Cerebellar cortex (tissue), 1 donor: ENCODE results near the gene SRSF3.
A peak's percentile ranks its signal among the peaks of the same experiment; 100 is the strongest.
"Not testable (repeated sequence)": the region's sequence is repeated elsewhere in the genome, so short reads cannot be mapped to it uniquely, and the experiment has no call there.

Experiments
- DNase-seq: peaks from one replicate; pipeline ENCODE4 v3.0.0-alpha.2; 2015; ENCODE audit warnings: low spot score

SRSF3 gene

GRCh38 chr6:36605143-36605542 is 11.0 kb downstream of the SRSF3 start:
- no peak for DNase-seq

GRCh38 chr6:36605560-36606391 is 11.6 kb downstream of the SRSF3 start:
- no peak for DNase-seq

GRCh38 chr6:36607305-36607682 is 13.1 kb downstream of the SRSF3 start:
- not testable (repeated sequence) for DNase-seq

GRCh38 chr6:36607683-36608386 is 13.7 kb downstream of the SRSF3 start:
- DNase-seq, result no peak

- DNase-seq, result no peak
Measured at GRCh38 chr6:36608788-36609563, 14.8 kb downstream of the SRSF3 start.

- no peak for DNase-seq
Measured at GRCh38 chr6:36609582-36609981, 15.4 kb downstream of the SRSF3 start.

- no peak for DNase-seq
Measured at GRCh38 chr6:36610041-36610955, 16.1 kb downstream of the SRSF3 start.

- no peak for DNase-seq
Measured at GRCh38 chr6:36610956-36611336, 16.8 kb downstream of the SRSF3 start.

GRCh38 chr6:36611679-36612078 is 17.5 kb downstream of the SRSF3 start:
- peak; percentile 40 for DNase-seq

- DNase-seq, result no peak
Measured at GRCh38 chr6:36612101-36612625, 18.0 kb downstream of the SRSF3 start.

GRCh38 chr6:36613200-36613995 is 19.2 kb downstream of the SRSF3 start:
- DNase-seq, result no peak

GRCh38 chr6:36615018-36615761 is 21.0 kb downstream of the SRSF3 start:
- DNase-seq, result peak; percentile 70

GRCh38 chr6:36616893-36617521 is 22.8 kb downstream of the SRSF3 start:
- DNase-seq, result peak; percentile 83

- no peak for DNase-seq
Measured at GRCh38 chr6:36618366-36619355, 24.5 kb downstream of the SRSF3 start.

- no peak for DNase-seq
Measured at GRCh38 chr6:36621371-36621855, 27.3 kb downstream of the SRSF3 start.

- no peak for DNase-seq
Measured at GRCh38 chr6:36622901-36623546, 28.9 kb downstream of the SRSF3 start.
